ENCODE results near the gene TSPAN3.

The TSPAN3 gene

DNA sequence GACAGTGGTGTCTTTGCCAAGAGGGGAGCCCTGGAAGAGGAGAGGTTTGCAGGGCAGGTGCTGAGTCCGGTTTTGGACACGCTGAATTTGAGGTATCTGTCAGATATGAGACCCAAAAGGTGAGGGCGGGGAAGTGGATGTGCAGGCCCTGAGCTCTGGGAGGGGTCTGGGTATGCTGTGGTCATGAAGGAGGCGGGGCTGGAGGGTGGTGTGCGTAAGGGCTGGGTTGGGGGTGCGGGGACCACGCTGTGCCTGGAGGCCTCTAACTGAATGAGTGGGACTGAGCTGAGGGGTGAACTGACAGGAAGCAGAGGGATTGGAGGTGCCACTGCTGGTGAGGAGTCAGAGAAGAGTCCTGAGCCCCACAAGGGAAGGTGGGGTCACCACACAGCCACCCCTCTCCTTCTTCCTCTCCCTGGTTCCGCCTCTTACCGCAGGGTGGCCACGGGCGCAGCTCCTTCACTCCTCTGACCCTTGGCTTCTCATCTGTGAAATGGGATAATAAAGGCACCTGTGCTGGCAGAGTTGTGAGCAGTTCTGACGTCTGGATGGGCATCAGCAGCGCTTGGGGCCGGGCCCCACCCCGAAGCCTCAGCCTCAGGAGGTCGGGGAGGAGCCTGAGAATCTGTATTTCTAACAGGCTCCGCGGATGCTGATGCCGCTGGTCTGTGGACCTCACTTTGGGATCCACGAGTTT lies 47.2 kb downstream of the TSPAN3 start:
- DNase-seq (ENCODE audit: low read depth): no peak

DNA sequence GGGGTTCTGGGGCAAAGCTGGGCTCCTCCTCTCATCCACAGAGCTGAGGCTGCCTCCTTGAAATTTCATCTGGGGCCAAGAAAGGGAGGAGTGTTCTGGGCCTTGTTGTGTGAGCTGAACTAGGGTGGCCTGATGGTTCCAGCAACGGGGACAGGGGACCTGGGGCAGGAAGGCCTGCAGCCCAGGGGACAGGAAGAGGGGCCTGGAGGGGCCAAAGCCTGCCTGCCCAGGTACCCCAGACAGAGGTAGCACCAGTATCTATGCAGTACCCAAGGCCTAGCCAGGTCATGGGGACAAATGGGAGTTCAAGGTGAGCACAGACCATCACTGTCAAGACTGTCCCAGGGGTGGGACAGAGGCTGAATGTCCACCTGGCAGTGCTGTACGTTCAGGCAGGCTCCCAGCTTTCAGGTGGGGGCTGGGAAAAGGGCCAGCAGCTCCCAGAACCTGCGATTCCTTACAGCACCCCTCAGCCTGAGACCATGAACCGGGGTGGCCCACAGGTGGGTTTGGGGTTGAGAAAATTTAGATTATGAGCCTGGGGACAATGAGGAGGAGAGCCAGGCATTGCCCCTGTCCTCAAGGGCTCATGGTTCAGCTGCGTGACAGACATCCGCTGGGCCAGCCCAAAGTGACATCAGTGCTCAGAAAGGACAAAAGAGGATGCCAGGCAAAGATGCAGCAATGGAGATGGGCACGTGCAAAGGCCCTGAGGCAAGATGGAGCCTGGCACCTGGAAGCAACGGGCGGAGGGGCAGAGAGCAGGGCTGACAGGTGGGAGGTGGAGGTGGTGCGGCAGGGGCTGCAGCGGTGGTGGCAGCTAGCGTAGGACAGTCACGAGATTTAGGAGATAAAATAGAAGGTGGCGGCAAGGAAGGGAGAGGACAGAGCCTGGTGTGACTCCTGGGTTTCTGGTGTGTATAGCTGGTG lies 48.0 kb downstream of the TSPAN3 start:
- no peak for DNase-seq (ENCODE audit: low read depth)

- DNase-seq (ENCODE audit: low read depth): no peak
These were observed 49.0 kb downstream of the TSPAN3 start for GRCh38 chr15:77021803-77022381.

DNA sequence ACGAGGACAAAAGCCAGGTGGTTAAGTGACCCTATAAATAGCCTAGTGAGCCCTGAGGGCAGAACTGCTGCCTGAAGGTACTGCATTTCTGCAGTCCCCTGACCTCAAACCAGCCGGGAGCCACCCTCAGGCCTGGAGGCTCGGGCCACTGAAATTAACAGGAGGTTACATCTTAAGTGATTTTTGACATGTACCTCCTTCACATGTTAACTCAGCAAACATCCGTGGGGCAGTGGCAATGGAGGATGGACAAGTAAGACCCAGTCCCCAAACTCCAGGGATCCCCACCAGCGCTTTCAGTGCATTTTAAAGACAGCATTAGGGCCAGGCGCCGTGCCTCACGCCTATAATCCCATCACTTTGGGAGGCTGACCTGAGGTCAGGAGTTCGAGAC lies 49.8 kb downstream of the TSPAN3 start:
- DNase-seq (ENCODE audit: low read depth): no peak

GRCh38 chr15:77020348-77021087 lies 50.4 kb downstream of the TSPAN3 start:
- no peak for DNase-seq (ENCODE audit: low read depth)

DNA sequence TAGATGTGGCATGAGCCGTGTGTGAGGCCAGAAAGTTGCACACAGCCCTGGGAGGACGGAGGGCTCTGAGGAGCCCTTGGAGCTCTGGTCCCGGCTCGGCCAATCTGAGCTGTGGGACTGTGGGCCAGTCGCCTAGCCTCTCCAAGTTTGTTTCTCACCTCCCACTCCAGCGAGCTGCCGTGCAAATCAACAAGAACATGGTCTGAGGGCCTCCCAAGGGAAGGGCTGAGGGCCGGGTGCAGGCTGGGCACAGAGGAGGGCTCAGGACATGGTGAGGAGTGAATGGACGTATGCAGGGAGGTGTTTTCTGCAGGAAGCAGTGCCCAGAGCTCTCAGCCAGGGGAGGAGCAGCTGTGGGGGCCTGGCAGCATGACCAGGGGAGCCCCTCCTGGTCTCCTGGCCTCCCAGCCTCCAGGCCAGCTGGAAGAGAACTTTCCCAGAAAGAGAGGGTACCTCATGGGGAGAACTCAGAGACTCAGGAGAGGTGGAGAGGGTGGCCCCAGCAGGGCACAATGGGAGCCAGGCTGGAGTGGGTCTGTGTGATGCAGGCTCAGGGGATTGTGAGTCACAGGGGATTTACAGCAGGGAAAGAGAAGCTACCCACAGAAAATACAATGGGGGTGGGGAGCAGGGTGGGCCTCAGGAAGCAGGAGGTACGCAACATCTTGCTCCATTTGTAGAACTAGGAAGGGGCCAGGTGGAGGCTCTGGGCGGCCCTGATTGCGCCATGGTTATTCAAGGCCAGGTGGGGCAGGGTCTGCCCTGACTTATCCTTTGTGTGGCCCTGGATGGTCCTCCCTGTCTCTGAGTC lies 51.2 kb downstream of the TSPAN3 start:
- no peak for DNase-seq (ENCODE audit: low read depth)

DNA sequence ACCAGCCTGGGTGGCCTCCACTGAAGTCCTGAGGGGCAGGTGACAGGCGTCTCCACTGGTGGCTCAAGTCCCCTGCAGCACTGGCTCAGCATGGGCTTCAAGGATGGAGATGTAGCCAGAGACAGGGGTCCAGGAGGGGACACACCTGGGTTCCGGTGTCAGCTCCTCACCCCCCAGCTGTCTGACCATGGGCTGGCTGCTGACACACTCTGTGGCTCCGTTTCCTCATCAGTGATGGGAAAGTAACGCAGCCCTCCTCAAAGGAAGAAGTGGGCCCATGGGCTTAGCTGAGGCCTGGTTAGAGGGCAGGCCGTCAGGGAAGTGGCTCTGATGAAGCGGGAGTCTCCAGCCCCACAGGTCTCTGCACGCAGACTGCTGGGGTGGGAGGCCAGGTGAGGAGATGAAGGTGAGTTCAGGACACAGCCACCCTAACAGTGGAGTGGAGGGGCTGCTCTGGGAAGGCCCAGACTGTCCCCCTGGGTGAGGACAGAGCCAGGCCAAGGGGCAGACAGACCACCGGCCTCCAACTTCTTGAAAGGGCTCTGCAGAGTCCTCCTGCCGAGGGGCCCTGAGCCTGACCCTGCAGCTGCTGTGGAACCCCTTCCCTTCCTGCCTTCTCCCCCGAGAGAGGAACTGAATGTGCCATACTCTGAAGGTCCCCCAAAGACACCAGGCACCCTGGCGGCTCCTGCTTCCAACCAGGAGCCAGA lies 52.0 kb downstream of the TSPAN3 start:
- DNase-seq (ENCODE audit: low read depth): no peak

DNA sequence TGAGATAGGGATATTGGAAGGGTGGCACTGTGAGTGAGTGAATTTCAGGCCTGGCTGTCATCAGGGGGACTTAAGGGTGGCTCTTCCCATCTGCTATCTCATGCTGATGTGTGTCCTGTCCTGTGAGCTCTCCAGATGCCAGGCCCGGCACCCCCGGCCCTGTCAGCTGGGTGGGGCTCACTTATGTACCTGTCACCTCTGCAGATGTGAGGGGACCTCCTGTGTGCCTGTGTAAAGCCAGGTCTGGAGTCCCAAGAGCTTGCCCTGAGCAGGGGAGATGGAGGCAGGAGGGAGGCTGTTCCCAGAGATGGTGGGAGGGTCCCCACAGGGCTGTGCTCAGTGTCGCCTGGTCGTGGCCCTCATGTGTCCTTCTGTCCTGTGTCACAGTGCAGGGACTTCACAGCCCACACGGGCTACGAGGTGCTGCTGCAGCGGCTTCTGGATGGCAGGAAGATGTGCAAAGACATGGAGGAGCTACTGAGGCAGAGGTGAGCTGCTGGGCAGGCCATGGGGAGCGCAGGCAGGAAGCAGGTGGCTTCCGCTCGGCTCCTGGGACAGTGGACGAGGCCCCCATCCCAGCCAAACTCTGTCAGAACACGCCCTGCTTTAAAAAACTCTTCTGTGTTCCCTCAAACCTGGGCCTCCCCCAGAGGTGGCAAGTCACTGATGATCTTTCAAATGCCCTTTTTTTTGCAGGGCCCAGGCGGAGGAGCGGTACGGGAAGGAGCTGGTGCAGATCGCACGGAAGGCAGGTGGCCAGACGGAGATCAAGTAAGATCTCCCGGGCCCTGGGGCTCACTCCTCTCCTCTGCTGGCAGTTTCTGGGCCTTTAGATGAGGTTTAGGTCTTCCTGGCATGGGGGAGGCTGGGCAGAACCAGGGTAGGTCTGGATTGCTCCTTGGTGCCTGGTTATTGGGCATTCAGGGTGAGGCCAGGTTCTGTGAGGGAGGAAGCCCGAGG lies 52.9 kb downstream of the TSPAN3 start:
- DNase-seq (ENCODE audit: low read depth): no peak

- no peak for DNase-seq (ENCODE audit: low read depth)
These were observed 53.7 kb downstream of the TSPAN3 start for GRCh38 chr15:77017091-77017660.

DNA sequence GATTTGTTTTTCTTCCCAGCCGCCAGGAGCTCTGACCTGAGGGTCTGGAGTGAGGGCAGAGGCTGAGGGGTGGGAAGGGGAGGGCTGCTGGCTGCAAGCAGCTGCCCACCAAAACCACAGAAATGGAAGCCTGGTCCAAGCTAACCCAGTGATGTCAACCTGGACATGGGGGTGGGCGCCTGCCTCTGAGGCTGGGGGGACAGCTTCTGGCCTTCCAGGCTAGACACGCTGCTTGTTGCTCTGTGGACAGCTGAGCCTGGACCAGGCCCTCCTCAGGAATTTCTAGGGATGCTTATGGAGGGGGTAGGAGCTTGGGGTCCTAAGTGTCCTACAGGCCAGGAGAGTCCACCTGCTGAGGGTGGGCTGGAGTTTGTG lies 54.6 kb downstream of the TSPAN3 start:
- no peak for DNase-seq (ENCODE audit: low read depth)

- no peak for DNase-seq (ENCODE audit: low read depth)
These were observed 55.1 kb downstream of the TSPAN3 start for GRCh38 chr15:77015646-77016320.

DNA sequence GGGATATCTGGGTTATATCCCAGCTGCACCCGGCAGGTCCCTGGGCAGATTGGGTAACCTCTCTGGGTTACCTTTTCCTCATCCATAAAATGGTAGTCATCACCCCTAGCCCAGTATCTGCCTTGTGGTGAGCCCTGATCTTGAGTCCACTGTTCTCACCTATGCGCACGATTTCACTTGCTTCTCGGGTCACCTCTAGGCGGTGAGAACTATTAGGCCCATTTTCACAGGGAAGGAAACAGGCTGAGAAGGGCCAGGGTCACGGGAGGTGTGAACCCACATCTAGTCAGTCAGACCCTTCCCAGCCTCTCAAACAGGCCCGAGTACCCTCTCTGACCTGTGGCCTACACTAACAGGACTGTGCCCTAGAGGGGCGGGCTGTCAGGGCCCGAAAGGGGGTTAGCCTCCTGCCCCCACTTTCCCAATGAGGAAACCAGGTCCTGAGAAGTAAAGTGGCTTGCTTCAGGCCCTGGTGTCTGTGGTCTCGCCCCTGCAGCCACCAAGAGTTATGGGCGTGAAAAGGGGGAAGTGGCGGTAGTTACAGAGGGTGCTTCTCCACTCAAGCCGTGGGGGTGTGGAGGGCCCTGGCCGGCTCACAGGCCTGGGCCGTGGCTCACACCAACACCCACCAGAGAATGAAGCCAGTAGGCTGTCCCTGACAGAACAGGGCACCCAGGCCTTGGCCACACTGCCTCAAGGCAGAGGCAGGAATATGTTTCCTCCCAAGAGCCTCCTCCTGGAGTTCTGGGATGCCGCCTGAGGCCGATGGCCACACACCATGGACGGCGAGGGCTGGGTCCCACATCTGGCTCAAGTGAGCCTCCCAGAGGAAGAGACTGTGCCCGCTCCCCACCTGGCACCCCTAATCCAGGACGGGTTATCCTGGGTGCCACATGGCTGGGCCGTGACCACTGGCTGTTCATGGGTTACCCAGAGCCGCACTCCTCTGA lies 56.5 kb downstream of the TSPAN3 start:
- DNase-seq (ENCODE audit: low read depth): no peak

GRCh38 chr15:77013776-77014131 lies 57.2 kb downstream of the TSPAN3 start:
- peak; percentile 75 for DNase-seq (ENCODE audit: low read depth)

DNA sequence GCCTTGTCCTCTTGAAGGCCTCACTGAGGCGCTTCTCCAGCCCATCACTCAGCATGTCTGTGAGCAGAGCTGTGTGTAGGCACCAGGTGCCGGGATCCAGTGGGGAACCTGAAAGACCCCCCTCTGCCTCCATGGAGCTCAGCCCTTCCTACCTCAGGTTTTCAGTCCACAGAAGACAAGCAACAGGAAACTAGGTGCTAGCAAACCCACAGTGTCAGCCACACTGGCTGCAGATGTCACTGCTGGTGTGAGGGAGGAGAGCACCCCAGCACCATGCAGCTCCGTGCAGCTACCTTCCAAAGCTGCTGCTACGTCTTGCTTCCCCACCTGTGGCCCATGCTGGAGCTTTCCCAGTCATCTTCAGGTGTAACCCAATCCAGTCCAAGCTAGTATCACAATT lies 58.0 kb downstream of the TSPAN3 start:
- no peak for DNase-seq (ENCODE audit: low read depth)

- DNase-seq (ENCODE audit: low read depth): no peak
These were observed 58.7 kb downstream of the TSPAN3 start for GRCh38 chr15:77012117-77012712.

DNA sequence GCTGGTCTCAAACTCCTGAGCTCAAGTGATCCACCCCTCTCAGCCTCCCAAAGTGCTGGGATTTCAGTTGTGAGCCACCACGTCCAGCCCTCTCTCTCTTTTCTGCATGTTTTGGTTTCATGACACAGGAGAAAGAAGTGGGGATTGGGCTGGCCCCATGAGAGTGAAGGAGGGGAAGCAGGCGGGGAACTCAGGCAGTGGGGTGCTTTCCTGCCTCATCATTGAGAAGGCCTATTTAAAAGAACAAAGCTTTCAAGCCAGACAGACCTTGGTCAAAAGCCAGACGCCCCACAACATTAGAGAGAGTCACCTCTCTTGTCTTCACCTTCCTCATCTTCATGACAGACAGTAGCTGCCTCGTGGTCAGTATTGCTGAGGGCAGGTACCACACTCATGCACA lies 60.1 kb downstream of the TSPAN3 start:
- no peak for DNase-seq (ENCODE audit: low read depth)

DNA sequence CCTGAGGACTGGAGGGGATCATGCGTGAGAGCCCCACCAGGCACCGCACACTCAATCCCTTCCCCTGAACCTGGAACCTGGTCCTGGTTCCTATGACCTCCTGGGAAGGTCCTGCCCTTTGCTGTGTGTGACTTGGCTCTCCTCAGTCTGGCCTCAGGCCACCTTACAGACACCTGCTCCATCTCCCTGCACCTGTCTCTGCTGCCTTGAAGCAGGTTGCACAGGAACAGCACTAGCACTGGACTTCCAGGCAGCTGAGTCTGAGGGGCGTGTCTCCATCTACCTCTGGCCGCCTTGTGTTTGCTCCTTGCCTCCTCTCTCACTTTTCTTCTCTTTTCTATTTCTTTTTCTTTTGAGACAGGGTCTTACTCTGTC lies 60.6 kb downstream of the TSPAN3 start:
- no peak for DNase-seq (ENCODE audit: low read depth)
